WI38 (cell line): ENCODE data around the gene HOMER1.
"Not testable (repeated sequence)": the region's sequence is repeated elsewhere in the genome, so short reads cannot be mapped to it uniquely, and the experiment has no call there.

Source experiments
- H3K4me3 ChIP-seq: 2 replicates; pipeline ENCODE4 v1.5.1; 2011; ENCODE audit warnings: low read depth, mild to moderate bottlenecking, control low read depth, low read length
- TF ChIP-seq, protein P1 (sequence below): IDR thresholded peaks from 2 replicates; pipeline ENCODE4 v1.5.1; 2012; ENCODE audit warnings: low read depth, mild to moderate bottlenecking, control low read depth, low read length

Gene HOMER1

DNA sequence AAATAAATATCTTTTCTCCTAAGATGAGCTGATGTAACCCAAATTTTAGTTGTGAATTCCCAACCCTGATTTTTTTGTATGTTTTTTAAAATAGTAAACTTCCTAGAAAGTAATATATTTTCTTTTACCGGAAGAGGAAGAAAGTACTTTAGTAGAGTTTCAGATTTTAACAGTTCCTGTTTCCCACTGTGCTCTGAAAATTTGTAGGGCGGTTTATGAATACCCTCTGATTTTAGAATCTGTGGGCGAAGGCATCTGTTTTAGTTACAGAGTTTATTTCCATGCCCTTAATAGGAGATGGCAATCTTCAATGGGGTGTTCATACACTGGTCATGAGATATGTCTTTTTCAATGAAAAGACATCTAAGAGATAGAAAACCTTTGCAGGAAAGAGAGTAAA is 3.7 kb upstream of the HOMER1 start:
- H3K4me3 ChIP-seq = no peak overlapping the region
- TF ChIP-seq, protein P1, sequence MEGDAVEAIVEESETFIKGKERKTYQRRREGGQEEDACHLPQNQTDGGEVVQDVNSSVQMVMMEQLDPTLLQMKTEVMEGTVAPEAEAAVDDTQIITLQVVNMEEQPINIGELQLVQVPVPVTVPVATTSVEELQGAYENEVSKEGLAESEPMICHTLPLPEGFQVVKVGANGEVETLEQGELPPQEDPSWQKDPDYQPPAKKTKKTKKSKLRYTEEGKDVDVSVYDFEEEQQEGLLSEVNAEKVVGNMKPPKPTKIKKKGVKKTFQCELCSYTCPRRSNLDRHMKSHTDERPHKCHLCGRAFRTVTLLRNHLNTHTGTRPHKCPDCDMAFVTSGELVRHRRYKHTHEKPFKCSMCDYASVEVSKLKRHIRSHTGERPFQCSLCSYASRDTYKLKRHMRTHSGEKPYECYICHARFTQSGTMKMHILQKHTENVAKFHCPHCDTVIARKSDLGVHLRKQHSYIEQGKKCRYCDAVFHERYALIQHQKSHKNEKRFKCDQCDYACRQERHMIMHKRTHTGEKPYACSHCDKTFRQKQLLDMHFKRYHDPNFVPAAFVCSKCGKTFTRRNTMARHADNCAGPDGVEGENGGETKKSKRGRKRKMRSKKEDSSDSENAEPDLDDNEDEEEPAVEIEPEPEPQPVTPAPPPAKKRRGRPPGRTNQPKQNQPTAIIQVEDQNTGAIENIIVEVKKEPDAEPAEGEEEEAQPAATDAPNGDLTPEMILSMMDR = no peak

DNA sequence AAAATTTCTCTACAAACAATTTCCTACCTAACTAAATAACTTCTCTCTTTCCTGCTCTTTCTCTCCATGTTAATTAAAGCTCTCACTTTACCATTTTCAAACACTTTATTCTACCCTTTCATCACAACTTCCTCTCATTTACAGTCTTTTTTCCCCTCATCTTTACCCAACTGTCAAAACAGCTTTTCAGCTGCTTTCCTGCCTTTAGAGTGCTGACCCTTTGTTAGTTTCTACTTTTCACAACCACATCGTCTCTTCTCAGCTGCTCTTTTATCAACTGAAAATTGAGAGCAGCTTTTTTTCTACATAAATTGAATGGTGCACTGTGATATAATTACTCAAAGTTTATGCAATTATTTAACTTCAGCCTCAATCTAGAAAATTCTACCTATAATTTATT is 3.1 kb upstream of the HOMER1 start:
- TF ChIP-seq, protein P1 = no peak
- no peak overlapping the region for H3K4me3 ChIP-seq

DNA sequence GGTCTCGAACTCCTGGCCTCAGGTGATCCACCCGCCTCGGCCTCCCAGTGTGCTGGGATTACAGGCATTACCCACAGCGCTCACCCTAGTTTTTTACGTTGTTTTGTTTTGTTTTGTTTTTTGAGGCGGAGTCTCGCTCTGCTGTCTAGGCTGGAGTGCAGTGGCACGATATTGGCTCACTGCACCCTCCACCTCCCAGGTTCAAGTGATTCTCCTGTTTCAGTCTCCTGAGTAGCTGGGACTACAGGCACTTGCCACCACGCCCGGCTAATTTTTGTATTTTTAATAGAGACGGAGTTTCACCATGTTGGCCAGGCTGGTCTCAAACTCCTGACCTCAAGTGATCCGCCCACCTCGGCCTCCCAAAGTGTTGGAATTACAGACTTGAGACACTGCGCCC is 2.4 kb upstream of the HOMER1 start:
- H3K4me3 ChIP-seq = not testable (repeated sequence)

DNA sequence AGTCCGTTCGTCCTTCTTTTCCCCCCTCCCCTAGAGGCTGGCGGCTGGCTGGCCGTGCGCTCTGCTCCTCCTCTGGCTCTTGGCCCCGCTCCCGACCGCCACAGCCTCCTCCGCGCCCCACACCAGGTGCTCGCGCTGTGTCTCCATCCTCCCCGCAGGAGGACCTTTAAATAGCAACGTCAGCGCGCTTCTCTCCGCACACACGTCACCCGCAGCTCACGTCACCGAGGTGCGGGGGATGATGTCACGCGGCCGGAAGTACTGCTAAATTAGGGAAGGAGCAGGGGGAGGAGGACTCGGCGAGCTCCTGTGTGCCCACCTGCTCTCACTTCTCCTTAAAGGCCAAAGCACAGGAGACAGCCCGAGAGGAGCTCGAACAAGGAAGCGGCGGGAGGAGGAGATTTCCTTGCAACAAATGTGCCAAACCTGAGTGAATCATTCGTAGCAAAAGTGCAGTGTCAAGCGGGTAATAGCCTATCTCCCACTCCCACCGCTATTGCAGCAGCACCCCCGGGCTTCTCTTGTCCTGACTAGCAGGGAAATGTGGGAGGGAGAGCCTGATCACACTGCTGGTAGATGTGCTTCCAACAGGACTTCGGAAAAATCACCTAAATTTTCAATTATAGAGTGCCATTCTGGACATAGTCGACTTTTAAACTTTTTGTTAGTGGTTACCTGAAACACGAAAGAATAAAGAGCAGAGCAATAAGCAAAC is 614 bp upstream of the HOMER1 start:
- TF ChIP-seq, protein P1 = no peak
- H3K4me3 ChIP-seq = peak overlapping the region; percentile 75

DNA sequence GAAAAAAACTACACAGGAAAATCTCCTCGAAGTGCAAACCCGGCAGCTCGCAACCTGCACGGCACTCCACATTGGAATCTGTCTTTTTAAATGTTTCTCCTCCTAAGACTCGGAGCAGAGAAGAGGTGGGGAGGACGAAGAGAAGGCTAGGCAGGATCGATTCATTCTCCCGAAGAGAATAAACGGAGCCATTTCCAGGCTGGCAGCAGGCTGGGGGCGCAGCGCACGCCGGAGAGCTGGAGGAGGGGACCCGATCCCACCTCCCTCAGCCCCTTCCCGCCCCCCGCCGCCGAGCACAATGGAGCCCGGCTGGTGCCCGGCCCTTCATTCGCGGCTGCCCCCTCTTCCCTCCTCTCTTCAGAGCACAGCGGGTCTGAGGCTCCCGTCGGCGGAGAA is 628 bp downstream of the HOMER1 start:
- H3K4me3 ChIP-seq = peak overlapping the region; percentile 75
- TF ChIP-seq, protein P1 = no peak

DNA sequence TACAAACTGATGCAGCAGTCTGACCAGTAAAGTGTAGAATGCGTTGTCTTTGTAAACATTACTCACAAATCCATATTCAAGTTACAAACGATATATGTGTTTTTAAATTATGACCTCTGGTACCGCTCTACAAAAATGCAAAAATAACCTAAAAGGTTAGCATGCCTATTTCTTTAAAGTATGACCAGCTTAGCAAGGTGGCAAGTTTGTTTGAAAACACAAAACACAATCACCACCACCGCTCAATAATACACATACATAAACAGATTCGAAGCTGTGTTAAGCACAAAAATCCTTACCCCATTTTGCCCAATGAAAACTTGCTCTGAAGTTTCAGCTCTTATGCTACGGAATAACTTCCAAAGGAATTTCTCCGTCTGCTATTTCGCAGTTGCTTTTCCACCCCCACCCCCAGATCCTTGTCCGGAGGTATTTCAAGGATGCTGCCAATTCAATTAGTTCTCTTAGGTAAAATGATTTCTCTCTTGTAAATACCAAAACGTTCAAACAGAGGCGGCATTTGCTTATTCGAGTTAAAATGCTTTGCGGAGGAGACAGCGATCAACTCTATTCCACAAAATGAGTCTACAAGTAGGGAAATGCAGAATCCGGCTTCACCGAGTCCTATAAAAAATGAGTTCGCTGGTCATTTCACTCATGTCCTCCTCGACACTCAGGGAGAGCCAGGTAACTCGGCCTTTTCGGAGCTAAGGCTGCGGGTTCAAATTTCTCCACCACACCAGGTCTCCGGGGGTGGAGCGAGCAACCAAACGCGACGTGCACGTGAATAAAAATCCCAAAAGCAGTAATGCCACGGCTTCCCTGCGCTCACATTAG is 1.2 kb downstream of the HOMER1 start:
- TF ChIP-seq, protein P1 = no peak
- H3K4me3 ChIP-seq = peak overlapping the region; percentile 75

DNA sequence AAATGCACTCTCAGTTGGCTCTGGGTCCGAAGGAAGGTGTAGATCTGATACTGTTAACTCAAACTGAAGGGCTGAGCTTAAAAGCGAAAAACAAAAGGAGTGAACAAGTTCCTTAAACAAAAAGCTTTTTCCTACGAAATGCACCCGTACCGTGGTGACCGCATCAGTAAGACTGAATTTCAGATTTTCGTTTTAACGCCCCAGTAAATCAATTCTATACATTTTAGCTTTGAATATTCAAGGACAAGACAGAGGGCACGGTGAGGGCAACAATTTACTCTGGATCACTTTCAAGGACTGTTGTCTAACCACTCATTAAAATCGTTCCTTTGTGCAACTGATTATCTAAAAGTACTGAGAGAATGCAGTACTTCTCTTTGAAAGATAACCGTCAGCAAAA is 1.9 kb downstream of the HOMER1 start:
- TF ChIP-seq, protein P1 = no peak
- H3K4me3 ChIP-seq = peak overlapping the region; percentile 75
